H9 (cell line): Measurements from ENCODE around the gene ZBTB43. TPM values are rescaled to one million over a fixed set of nuclear protein-coding genes. Genes with fewer than 3 reads are reported as not detected.

Experiments
- DNase-seq: peaks from one replicate; pipeline ENCODE4 v3.0.0-alpha.2; 2017
- H2AFZ ChIP-seq: one replicate; pipeline ENCODE4 v1.6.1; 2013; ENCODE audit warnings: mild to moderate bottlenecking, low read length, control low read depth, moderate library complexity
- H2AK5ac ChIP-seq: 2 replicates; pipeline ENCODE4 v1.6.1; 2013; ENCODE audit warnings: low read length, control low read depth, mixed read lengths; ENCODE audit not compliant: insufficient read length
- H2BK120ac ChIP-seq: one replicate; pipeline ENCODE4 v1.6.1; 2013; ENCODE audit warnings: low read depth, mild to moderate bottlenecking, low read length, control low read depth, inconsistent platforms; ENCODE audit not compliant: poor library complexity, severe bottlenecking
- H2BK12ac ChIP-seq: 2 replicates; pipeline ENCODE4 v1.6.1; 2013; ENCODE audit warnings: low read length, control low read depth, mixed read lengths, low read depth; ENCODE audit not compliant: insufficient read length
- H2BK15ac ChIP-seq: 2 replicates; pipeline ENCODE4 v1.6.1; 2013; ENCODE audit warnings: low read depth, low read length, control low read depth
- H2BK20ac ChIP-seq: one replicate; pipeline ENCODE4 v1.6.1; 2013; ENCODE audit warnings: low read depth, mild to moderate bottlenecking, low read length, control low read depth, inconsistent platforms; ENCODE audit not compliant: poor library complexity, severe bottlenecking
- H2BK5ac ChIP-seq: 2 replicates; pipeline ENCODE4 v1.6.1; 2013; ENCODE audit warnings: low read length, control low read depth, mixed read lengths; ENCODE audit not compliant: insufficient read length
- H3K14ac ChIP-seq: 2 replicates; pipeline ENCODE4 v1.6.1; 2013; ENCODE audit warnings: low read length, control low read depth; ENCODE audit not compliant: insufficient read depth
- H3K18ac ChIP-seq: 2 replicates; pipeline ENCODE4 v1.6.1; 2013; ENCODE audit warnings: low read depth, mild to moderate bottlenecking, mixed read lengths, low read length, control low read depth; ENCODE audit not compliant: insufficient read length
- H3K23ac ChIP-seq: 2 replicates; pipeline ENCODE4 v1.6.1; 2013; ENCODE audit warnings: low read length, control low read depth, mixed read lengths, low read depth; ENCODE audit not compliant: insufficient read length
- H3K23me2 ChIP-seq: 2 replicates; pipeline ENCODE4 v1.6.1; 2013; ENCODE audit warnings: low read depth, mild to moderate bottlenecking, mixed read lengths, low read length, control low read depth; ENCODE audit not compliant: insufficient read length, poor library complexity, severe bottlenecking
- H3K27ac ChIP-seq: 2 replicates; pipeline ENCODE4 v1.5.1; 2013; ENCODE audit warnings: low read length, control low read depth, mixed read lengths, low read depth; ENCODE audit not compliant: insufficient read length
- H3K27me3 ChIP-seq: 2 replicates; pipeline ENCODE4 v1.6.1; 2013; ENCODE audit warnings: low read length, control low read depth, inconsistent platforms; ENCODE audit not compliant: insufficient read depth
- H3K4ac ChIP-seq: 2 replicates; pipeline ENCODE4 v1.6.1; 2013; ENCODE audit warnings: low read depth, mild to moderate bottlenecking, control low read depth, inconsistent platforms, low read length, moderate library complexity
- H3K4me1 ChIP-seq: 2 replicates; pipeline ENCODE4 v1.6.1; 2013; ENCODE audit warnings: low read length, control low read depth, inconsistent platforms; ENCODE audit not compliant: insufficient read depth
- H3K4me2 ChIP-seq: 2 replicates; pipeline ENCODE4 v1.6.1; 2013; ENCODE audit warnings: low read length, control low read depth, mixed read lengths; ENCODE audit not compliant: insufficient read length, insufficient read depth
- H3K56ac ChIP-seq: 2 replicates; pipeline ENCODE4 v1.6.1; 2013; ENCODE audit warnings: low read depth, mild to moderate bottlenecking, mixed read lengths, low read length, control low read depth; ENCODE audit not compliant: insufficient read length
- H3K79me1 ChIP-seq: 2 replicates; pipeline ENCODE4 v1.6.1; 2013; ENCODE audit warnings: low read depth, mild to moderate bottlenecking, moderate library complexity, low read length, control low read depth, inconsistent platforms; ENCODE audit not compliant: insufficient read depth, poor library complexity, severe bottlenecking
- H3K79me2 ChIP-seq: 2 replicates; pipeline ENCODE4 v1.6.1; 2013; ENCODE audit warnings: low read length, control low read depth, inconsistent platforms; ENCODE audit not compliant: insufficient read depth
- H3K9ac ChIP-seq: 2 replicates; pipeline ENCODE4 v1.6.1; 2013; ENCODE audit warnings: low read length, control low read depth, mixed read lengths; ENCODE audit not compliant: insufficient read length; ENCODE audit errors: extremely low read depth
- H3K9me3 ChIP-seq: one replicate; pipeline ENCODE4 v1.6.1; 2013; ENCODE audit warnings: low read depth, low read length, inconsistent platforms; ENCODE audit not compliant: control insufficient read depth
- H3T11ph ChIP-seq: one replicate; pipeline ENCODE4 v1.6.1; 2013; ENCODE audit warnings: mild to moderate bottlenecking, low read length, control low read depth, inconsistent platforms
- H4K20me1 ChIP-seq: one replicate; pipeline ENCODE4 v1.6.1; 2013; ENCODE audit not compliant: control insufficient read depth, insufficient read length, insufficient read depth
- H4K5ac ChIP-seq: 2 replicates; pipeline ENCODE4 v1.6.1; 2013; ENCODE audit warnings: low read depth, mild to moderate bottlenecking, mixed read lengths, low read length, control low read depth; ENCODE audit not compliant: insufficient read length
- H4K8ac ChIP-seq: replicated peaks from 2 replicates; pipeline ENCODE4 v1.6.1; 2013; ENCODE audit warnings: low read length, control low read depth, mixed read lengths, low read depth; ENCODE audit not compliant: insufficient read length
- H4K91ac ChIP-seq: 2 replicates; pipeline ENCODE4 v1.6.1; 2013; ENCODE audit warnings: low read depth, mild to moderate bottlenecking, moderate library complexity, mixed read lengths, low read length, control low read depth; ENCODE audit not compliant: insufficient read length
- H3K27ac Mint-ChIP-seq, 3 experiments: 2 replicates in 2 of 3; 3 replicates in 1 of 3; pipeline ENCODE4 v1.8.0; 2020 to 2021; ENCODE audit warnings: mixed read lengths in 3 of 3, mild to moderate bottlenecking in 1 of 3, moderate library complexity in 1 of 3
- H3K27me3 Mint-ChIP-seq: 2 replicates; pipeline ENCODE4 v1.8.0; 2021; ENCODE audit warnings: low read depth, mild to moderate bottlenecking, moderate library complexity, mixed read lengths
- H3K36me3 Mint-ChIP-seq, 3 experiments: 2 replicates in 2 of 3; 3 replicates in 1 of 3; pipeline ENCODE4 v1.8.0; 2020 to 2021; ENCODE audit warnings: low read depth in 3 of 3, mixed read lengths in 3 of 3; ENCODE audit not compliant: insufficient read depth in 1 of 3
- H3K4me1 Mint-ChIP-seq, 2 experiments: 2 replicates each; pipeline ENCODE4 v1.8.0; 2020; ENCODE audit warnings: mixed read lengths in 2 of 2
- H3K4me3 Mint-ChIP-seq, 2 experiments: 2 replicates in 1 of 2; 3 replicates in 1 of 2; pipeline ENCODE4 v1.8.0; 2020 to 2021; ENCODE audit warnings: mild to moderate bottlenecking in 2 of 2, mixed read lengths in 2 of 2, moderate library complexity in 1 of 2
- H3K9me3 Mint-ChIP-seq, 2 experiments: 2 replicates in 1 of 2; 3 replicates in 1 of 2; pipeline ENCODE4 v1.8.0; 2020; ENCODE audit warnings: mild to moderate bottlenecking in 2 of 2, mixed read lengths in 2 of 2, moderate library complexity in 1 of 2
- WGBS: extraction: QIAGEN DNeasy Blood & Tissue Kit; methylation state at CpG from one replicate; pipeline ENCODE4 v1.1.7; 2013; ENCODE audit warnings: missing lambda C conversion rate, low lambda C conversion rate, mixed read lengths; ENCODE audit not compliant: insufficient read length; ENCODE audit errors: extremely low coverage; 5-methylcytosine and 5-hydroxymethylcytosine counted together
- total RNA-seq: library from RNA; stranded (reverse); gene quantifications from 2 replicates; pipeline ENCODE4 v1.2.1, GENCODE V29; 2021
- TF ChIP-seq, protein P1 (sequence below): fragments of 200-600 bp; sonication (generic); conservative IDR thresholded peaks from 3 replicates; pipeline ENCODE4 v1.8.0; 2021; ENCODE audit warnings: antibody characterized with exemption, mild to moderate bottlenecking

Gene ZBTB43
- total RNA-seq, 1 experiment from 2014 or later = 15.7 TPM

DNA sequence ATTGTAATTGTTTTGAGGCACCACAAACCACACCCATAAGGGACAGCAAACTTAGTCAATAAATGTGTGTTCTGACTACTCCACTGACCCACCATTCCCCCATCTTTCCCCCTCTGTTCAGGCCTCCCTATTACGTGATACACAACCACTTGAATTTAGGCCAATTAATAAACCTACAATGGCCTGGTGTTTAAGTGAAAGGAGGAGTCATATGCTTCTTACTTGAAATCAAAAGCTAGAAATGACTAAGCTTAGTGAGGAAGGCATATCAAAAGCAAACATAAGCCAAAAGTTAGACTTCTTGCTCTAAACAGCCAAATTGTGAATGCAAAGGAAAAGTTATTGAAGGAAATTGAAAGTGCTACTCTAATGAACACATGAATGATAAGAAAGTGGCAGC lies 14.6 kb downstream of the ZBTB43 start:
- Histone ChIP-seq H2BK15ac (no peak overlapping the region), H2BK5ac (no peak overlapping the region), H3K4ac (no peak overlapping the region), H4K5ac (no peak overlapping the region), H3K79me1 (peaks cover 5% of the 10 kb centered on the region), H3K14ac (no peak overlapping the region), H3K18ac (no peak overlapping the region), H3K79me2 (peaks cover 5% of the 10 kb centered on the region; the same call in 1 of the 2 replicates), H3K56ac (no peak overlapping the region), H4K8ac (no peak overlapping the region), H2BK120ac (no peak overlapping the region), H3K9me3 (peaks cover 17% of the 10 kb centered on the region), H4K20me1 (no peaks in the 10 kb centered on the region), H3K27ac (no peak overlapping the region), H3K4me1 (no peaks in the 10 kb centered on the region), H3K4me2 (no peak overlapping the region), H3K23me2 (no peaks in the 10 kb centered on the region), H2BK20ac (no peak overlapping the region), H3K23ac (no peak overlapping the region), H2BK12ac (no peak overlapping the region), H4K91ac (no peak overlapping the region), H3T11ph (no peak overlapping the region), H3K27me3 (no peaks in the 10 kb centered on the region), H3K9ac (no peak overlapping the region), H2AFZ (no peak overlapping the region), H2AK5ac (no peak overlapping the region)
- TF ChIP-seq, protein P1, sequence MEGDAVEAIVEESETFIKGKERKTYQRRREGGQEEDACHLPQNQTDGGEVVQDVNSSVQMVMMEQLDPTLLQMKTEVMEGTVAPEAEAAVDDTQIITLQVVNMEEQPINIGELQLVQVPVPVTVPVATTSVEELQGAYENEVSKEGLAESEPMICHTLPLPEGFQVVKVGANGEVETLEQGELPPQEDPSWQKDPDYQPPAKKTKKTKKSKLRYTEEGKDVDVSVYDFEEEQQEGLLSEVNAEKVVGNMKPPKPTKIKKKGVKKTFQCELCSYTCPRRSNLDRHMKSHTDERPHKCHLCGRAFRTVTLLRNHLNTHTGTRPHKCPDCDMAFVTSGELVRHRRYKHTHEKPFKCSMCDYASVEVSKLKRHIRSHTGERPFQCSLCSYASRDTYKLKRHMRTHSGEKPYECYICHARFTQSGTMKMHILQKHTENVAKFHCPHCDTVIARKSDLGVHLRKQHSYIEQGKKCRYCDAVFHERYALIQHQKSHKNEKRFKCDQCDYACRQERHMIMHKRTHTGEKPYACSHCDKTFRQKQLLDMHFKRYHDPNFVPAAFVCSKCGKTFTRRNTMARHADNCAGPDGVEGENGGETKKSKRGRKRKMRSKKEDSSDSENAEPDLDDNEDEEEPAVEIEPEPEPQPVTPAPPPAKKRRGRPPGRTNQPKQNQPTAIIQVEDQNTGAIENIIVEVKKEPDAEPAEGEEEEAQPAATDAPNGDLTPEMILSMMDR = no peak
- DNase-seq = no peak
- Mint-ChIP-seq H3K36me3 (peaks cover 46 to 59% (median 48%) of the 10 kb centered on the region in 3 experiments), H3K9me3 (peaks cover 26 to 36% of the 10 kb centered on the region in 2 experiments), H3K4me3 (no peak overlapping the region), H3K27ac (no peak overlapping the region), H3K27me3 (peaks cover 1% of the 10 kb centered on the region; the same call in 1 of the 2 replicates), H3K4me1 (peaks cover 3 to 4% of the 10 kb centered on the region in 2 experiments; a peak in 2 of 4 replicates)
- WGBS = no CpG with 5 or more reads among the region's 1 CpG
